ENCODE measurements around the gene JAZF1. TPM values are rescaled to one million over a fixed set of nuclear protein-coding genes. Genes with fewer than 3 reads are reported as not detected.
A peak's percentile ranks its signal among the peaks of the same experiment; 100 is the strongest.

The JAZF1 gene
- 10 to 100 TPM in 2 of 6 donors, 1 to 10 TPM in 4; 4.3 to 13.9 (median 6.0) TPM for total RNA-seq
- polyA plus RNA-seq = 10 to 100 TPM in 1 of 2 donors, 1 to 10 TPM in 1; 4.0 to 13.1 TPM

- FAIRE-seq = no peak
- Histone ChIP-seq H3K27ac (peak within 1 kb of the TSS; percentile 22 to 69 (median 64)), H3K27me3 (no peaks in the 10 kb centered on the region), H3K36me3 (no peaks in the 10 kb centered on the region), H3K9me3 (no peaks in the 10 kb centered on the region), H3K4me1 (peaks cover 3 to 14% (median 7%) of the 10 kb centered on the region in 3 donors), H3K4me3 (peak within 1 kb of the TSS; percentile 55 to 78 (median 66))
- ATAC-seq = peak; percentile 65 to 73 (median 71)
- intact Hi-C loops (cut with DNase I) = no loop called here
- peak; percentile 56 to 86 (median 72) for DNase-seq
- WGBS, 2 donors = 0% methylated on average over 34 to 59 of the region's 64 CpGs
- no peak for TF ChIP-seq CTCF (IDR thresholded peaks at IDR 0.05)
These were observed at the start of gene JAZF1 for GRCh38 chr7:28180364-28181147. Gene JAZF1, minus strand, starts transcription at chr7:28180795.

- Histone ChIP-seq H3K9me3 (no peaks in the 10 kb centered on the region), H3K36me3 (no peaks in the 10 kb centered on the region), H3K4me1 (no peaks in the 10 kb centered on the region), H3K4me3 (no peak overlapping the region), H3K27me3 (no peaks in the 10 kb centered on the region), H3K27ac (no peak overlapping the region)
- FAIRE-seq (no peak), DNase-seq (no peak), ATAC-seq (no peak)
- intact Hi-C loops (cut with DNase I) = no loop called here
- no peak for TF ChIP-seq CTCF (IDR thresholded peaks at IDR 0.05)
- 81 to 86% methylated on average over 7 of the region's 7 CpGs for WGBS, 2 donors
These were observed 49.7 kb upstream of the JAZF1 start for GRCh38 chr7:28230261-28230660.

DNA sequence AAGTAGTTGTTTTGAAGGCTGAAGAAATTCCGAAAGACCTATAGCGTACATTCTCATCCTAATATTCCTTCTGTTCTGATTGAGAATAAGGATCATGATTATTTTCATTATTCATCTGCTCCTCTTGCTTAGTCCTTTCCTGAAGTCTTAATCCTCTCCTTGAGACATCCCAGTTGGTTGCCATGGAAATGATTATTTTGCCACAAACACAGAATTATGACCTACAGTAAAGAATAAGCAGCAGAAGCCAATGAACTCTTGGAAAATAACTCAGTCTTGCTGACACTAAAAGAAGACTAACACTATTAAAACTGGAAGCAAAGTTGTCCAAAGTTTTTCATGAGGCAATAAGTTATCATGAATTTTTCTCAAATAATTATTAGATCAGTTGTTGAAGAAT, 47.8 kb upstream of the JAZF1 start:
- H3K4me1 ChIP-seq = no peaks in the 10 kb centered on the region
- TF ChIP-seq CTCF (IDR thresholded peaks at IDR 0.05) = no peak
- H3K9me3 ChIP-seq = no peaks in the 10 kb centered on the region
- no peak overlapping the region for H3K27ac ChIP-seq
- no peak overlapping the region for H3K4me3 ChIP-seq
- intact Hi-C loops (cut with DNase I) = no loop called here
- FAIRE-seq (no peak), ATAC-seq (no peak), DNase-seq (no peak)
- H3K36me3 ChIP-seq = no peaks in the 10 kb centered on the region
- WGBS, 2 donors = 46 to 48% methylated on average over 2 of the region's 2 CpGs
- H3K27me3 ChIP-seq = no peaks in the 10 kb centered on the region

- H3K9me3 ChIP-seq = no peaks in the 10 kb centered on the region
- no peaks in the 10 kb centered on the region for H3K36me3 ChIP-seq
- no peak overlapping the region for H3K27ac ChIP-seq
- 96 to 100% methylated on average over 1 of the region's 1 CpG for WGBS, 2 donors
- DNase-seq (no peak), FAIRE-seq (no peak), ATAC-seq (no peak)
- no peaks in the 10 kb centered on the region for H3K27me3 ChIP-seq
- TF ChIP-seq CTCF (IDR thresholded peaks at IDR 0.05) = no peak
- intact Hi-C loops (cut with DNase I) = no loop called here
- no peak overlapping the region for H3K4me3 ChIP-seq
- H3K4me1 ChIP-seq = no peaks in the 10 kb centered on the region
These were observed 45.4 kb upstream of the JAZF1 start for GRCh38 chr7:28226003-28226402.

DNA sequence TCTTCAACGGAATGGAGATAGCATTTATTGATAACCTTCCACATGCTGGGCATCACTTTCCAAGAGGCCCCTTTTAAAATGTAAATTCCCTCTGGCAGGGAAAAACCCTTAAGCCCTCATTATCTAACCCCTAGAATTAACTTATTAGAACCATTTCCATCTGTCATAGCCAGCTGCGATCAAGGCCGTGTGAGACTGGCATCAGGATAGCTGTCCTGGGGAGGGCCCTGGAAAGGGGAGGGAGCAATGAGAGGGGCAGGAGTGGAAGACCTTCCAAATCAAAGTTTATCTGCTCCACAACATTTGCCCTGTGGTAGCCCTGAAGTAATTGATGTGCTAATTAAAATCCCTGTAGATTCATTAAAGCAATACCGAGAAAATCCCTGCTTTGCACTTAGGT, 45.0 kb upstream of the JAZF1 start:
- no peak overlapping the region for H3K4me3 ChIP-seq
- H3K4me1 ChIP-seq = no peaks in the 10 kb centered on the region
- H3K36me3 ChIP-seq = no peaks in the 10 kb centered on the region
- no peaks in the 10 kb centered on the region for H3K9me3 ChIP-seq
- H3K27me3 ChIP-seq = no peaks in the 10 kb centered on the region
- ATAC-seq (no peak), DNase-seq (no peak), FAIRE-seq (no peak)
- H3K27ac ChIP-seq = no peak overlapping the region
- intact Hi-C loops (cut with DNase I) = no loop called here
- no peak for TF ChIP-seq CTCF (IDR thresholded peaks at IDR 0.05)
- 62 to 66% methylated on average over 4 of the region's 4 CpGs for WGBS, 2 donors

All from pancreas (tissue), 10 donors.